ENCODE results near the gene PTEN.
"Not testable (repeated sequence)": the region's sequence is repeated elsewhere in the genome, so short reads cannot be mapped to it uniquely, and the experiment has no call there.

Gene PTEN

GRCh38 chr10:87852089-87852488 is 11.3 kb upstream of the PTEN start:
- H3K27me3 ChIP-seq (replicated peaks; ENCODE audit: insufficient read depth, low read length), result no peaks in the 10 kb centered on the region
- no peak overlapping the region for H3K27ac ChIP-seq (ENCODE audit: low read length)
- H3K36me3 ChIP-seq (replicated peaks; ENCODE audit: insufficient read depth, low read length), result no peaks in the 10 kb centered on the region; the same call in 1 of the 2 replicates
- H3K9me2 ChIP-seq (replicated peaks; ENCODE audit: insufficient read depth, low read length), result no peaks in the 10 kb centered on the region
- no peaks in the 10 kb centered on the region for H3K4me1 ChIP-seq (ENCODE audit: low read length)
- no peak overlapping the region for H3K9ac ChIP-seq (ENCODE audit: low read length)
- H3K4me3 ChIP-seq (ENCODE audit: low read length), result no peak overlapping the region
- no peak for DNase-seq
- no peaks in the 10 kb centered on the region for H4K20me1 ChIP-seq (ENCODE audit: insufficient read depth, low read length)
- H3K79me2 ChIP-seq (ENCODE audit: low read length), result no peaks in the 10 kb centered on the region
- H3K4me2 ChIP-seq (ENCODE audit: low read depth, low read length), result no peak overlapping the region
- no peaks in the 10 kb centered on the region for H3K9me3 ChIP-seq (replicated peaks; ENCODE audit: insufficient read depth, low read length)
- H2AFZ ChIP-seq (ENCODE audit: low read length), result no peak overlapping the region
- no peak for TF ChIP-seq CTCF (IDR thresholded peaks at IDR 0.05; ENCODE audit: low read length)
- no peak for TF ChIP-seq EZH2 (optimal IDR thresholded peaks at IDR 0.05; ENCODE audit: low read depth, low read length)
- no peak for TF ChIP-seq EZH2phosphoT487 (IDR thresholded peaks at IDR 0.05; ENCODE audit: low read length)
- no peaks in the 10 kb centered on the region for H3F3A ChIP-seq (ENCODE audit: insufficient read depth, low read length)

GRCh38 chr10:87855247-87855646 is 8.2 kb upstream of the PTEN start:
- H3F3A ChIP-seq (ENCODE audit: insufficient read depth, low read length); H3K4me1 ChIP-seq (ENCODE audit: low read length); H3K4me3 ChIP-seq (ENCODE audit: low read length); H3K9me3 ChIP-seq (replicated peaks; ENCODE audit: insufficient read depth, low read length); H3K36me3 ChIP-seq (replicated peaks; ENCODE audit: insufficient read depth, low read length); H3K27ac ChIP-seq (ENCODE audit: low read length); H4K20me1 ChIP-seq (ENCODE audit: insufficient read depth, low read length); H3K9ac ChIP-seq (ENCODE audit: low read length); H2AFZ ChIP-seq (ENCODE audit: low read length); DNase-seq; H3K9me2 ChIP-seq (replicated peaks; ENCODE audit: insufficient read depth, low read length); H3K4me2 ChIP-seq (ENCODE audit: low read depth, low read length); H3K79me2 ChIP-seq (ENCODE audit: low read length); H3K27me3 ChIP-seq (replicated peaks; ENCODE audit: insufficient read depth, low read length): not testable (repeated sequence)

GRCh38 chr10:87855665-87856064 is 7.8 kb upstream of the PTEN start:
- H3K9ac ChIP-seq (ENCODE audit: low read length); H3K36me3 ChIP-seq (replicated peaks; ENCODE audit: insufficient read depth, low read length); H3K27ac ChIP-seq (ENCODE audit: low read length); H3K4me2 ChIP-seq (ENCODE audit: low read depth, low read length); H3K27me3 ChIP-seq (replicated peaks; ENCODE audit: insufficient read depth, low read length); H4K20me1 ChIP-seq (ENCODE audit: insufficient read depth, low read length); H3K79me2 ChIP-seq (ENCODE audit: low read length); H3F3A ChIP-seq (ENCODE audit: insufficient read depth, low read length); H3K9me3 ChIP-seq (replicated peaks; ENCODE audit: insufficient read depth, low read length); H3K4me3 ChIP-seq (ENCODE audit: low read length); H3K4me1 ChIP-seq (ENCODE audit: low read length); DNase-seq; H3K9me2 ChIP-seq (replicated peaks; ENCODE audit: insufficient read depth, low read length); H2AFZ ChIP-seq (ENCODE audit: low read length): not testable (repeated sequence)

- peak; percentile 77 for DNase-seq
- TF ChIP-seq CTCF (IDR thresholded peaks at IDR 0.05; ENCODE audit: low read length) (peak; percentile 82), EZH2 (optimal IDR thresholded peaks at IDR 0.05; ENCODE audit: low read depth, low read length) (no peak)
- Histone ChIP-seq H2AFZ (ENCODE audit: low read length) (peak overlapping the region; percentile 89; the same call in 1 of the 2 replicates), H3K4me3 (ENCODE audit: low read length) (peak overlapping the region; percentile 89; the same call in 1 of the 2 replicates), H3K36me3 (replicated peaks; ENCODE audit: insufficient read depth, low read length) (no peaks in the 10 kb centered on the region), H3K9me2 (replicated peaks; ENCODE audit: insufficient read depth, low read length) (no peaks in the 10 kb centered on the region), H3K9ac (ENCODE audit: low read length) (no peak overlapping the region), H3K9me3 (replicated peaks; ENCODE audit: insufficient read depth, low read length) (no peaks in the 10 kb centered on the region), H3F3A (ENCODE audit: insufficient read depth, low read length) (peaks cover 37% of the 10 kb centered on the region), H3K27me3 (replicated peaks; ENCODE audit: insufficient read depth, low read length) (no peaks in the 10 kb centered on the region), H4K20me1 (ENCODE audit: insufficient read depth, low read length) (no peaks in the 10 kb centered on the region), H3K27ac (ENCODE audit: low read length) (peak overlapping the region; percentile 85; the same call in 1 of the 2 replicates), H3K79me2 (ENCODE audit: low read length) (peaks cover 26% of the 10 kb centered on the region), H3K4me1 (ENCODE audit: low read length) (peaks cover 12% of the 10 kb centered on the region), H3K4me2 (ENCODE audit: low read depth, low read length) (peak overlapping the region; percentile 93)
These were observed 3.1 kb upstream of the PTEN start for GRCh38 chr10:87860156-87860795.
